ENCODE data around the gene PDZD8. TPM values are rescaled to one million over a fixed set of nuclear protein-coding genes. Genes with fewer than 3 reads are reported as not detected.

PDZD8 gene, protein sequence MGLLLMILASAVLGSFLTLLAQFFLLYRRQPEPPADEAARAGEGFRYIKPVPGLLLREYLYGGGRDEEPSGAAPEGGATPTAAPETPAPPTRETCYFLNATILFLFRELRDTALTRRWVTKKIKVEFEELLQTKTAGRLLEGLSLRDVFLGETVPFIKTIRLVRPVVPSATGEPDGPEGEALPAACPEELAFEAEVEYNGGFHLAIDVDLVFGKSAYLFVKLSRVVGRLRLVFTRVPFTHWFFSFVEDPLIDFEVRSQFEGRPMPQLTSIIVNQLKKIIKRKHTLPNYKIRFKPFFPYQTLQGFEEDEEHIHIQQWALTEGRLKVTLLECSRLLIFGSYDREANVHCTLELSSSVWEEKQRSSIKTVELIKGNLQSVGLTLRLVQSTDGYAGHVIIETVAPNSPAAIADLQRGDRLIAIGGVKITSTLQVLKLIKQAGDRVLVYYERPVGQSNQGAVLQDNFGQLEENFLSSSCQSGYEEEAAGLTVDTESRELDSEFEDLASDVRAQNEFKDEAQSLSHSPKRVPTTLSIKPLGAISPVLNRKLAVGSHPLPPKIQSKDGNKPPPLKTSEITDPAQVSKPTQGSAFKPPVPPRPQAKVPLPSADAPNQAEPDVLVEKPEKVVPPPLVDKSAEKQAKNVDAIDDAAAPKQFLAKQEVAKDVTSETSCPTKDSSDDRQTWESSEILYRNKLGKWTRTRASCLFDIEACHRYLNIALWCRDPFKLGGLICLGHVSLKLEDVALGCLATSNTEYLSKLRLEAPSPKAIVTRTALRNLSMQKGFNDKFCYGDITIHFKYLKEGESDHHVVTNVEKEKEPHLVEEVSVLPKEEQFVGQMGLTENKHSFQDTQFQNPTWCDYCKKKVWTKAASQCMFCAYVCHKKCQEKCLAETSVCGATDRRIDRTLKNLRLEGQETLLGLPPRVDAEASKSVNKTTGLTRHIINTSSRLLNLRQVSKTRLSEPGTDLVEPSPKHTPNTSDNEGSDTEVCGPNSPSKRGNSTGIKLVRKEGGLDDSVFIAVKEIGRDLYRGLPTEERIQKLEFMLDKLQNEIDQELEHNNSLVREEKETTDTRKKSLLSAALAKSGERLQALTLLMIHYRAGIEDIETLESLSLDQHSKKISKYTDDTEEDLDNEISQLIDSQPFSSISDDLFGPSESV
- 12.6 and 17.2 TPM in 2 replicates for total RNA-seq

DNA sequence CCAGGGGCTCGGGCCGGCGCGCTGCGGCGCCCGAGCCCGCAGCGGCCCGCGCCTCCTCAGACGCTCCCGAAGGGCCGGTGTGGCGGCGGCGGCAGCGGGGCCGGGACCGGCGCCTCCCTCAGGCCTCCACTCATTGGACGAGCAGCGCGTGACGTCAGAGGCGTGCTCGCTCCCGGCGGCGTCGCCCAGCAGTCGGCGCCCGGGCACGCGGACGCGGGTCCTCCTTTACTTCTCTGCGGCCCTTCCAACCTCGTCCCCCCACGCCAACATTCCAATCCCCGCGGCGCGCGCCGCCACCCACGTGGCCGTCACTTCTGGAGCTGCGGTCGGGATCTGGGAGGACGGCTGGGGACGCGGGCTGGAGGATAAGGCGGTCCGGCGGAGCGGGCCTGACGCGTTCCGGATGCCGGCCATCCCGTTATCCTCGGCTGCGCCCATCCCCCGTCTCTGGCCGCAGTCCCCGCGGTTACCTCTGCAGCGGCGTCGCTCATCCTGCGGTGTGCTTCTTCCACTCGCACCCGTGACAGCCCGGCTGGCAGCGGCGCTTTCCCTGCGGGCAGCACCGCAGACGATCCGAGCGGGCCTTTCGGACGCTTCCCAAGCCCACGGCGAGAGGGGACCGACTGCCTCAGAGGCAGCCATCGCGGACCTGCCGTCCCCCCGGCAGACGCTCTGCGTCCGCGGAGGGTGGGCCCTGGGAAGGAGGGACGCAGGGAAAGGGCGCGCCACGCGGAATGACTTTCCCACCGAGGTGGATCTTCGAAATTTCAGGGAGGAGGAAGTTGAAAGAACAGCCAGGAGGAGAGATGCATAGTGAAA is at the start of gene PDZD8:
Gene PDZD8, minus strand, starts transcription at position 81 of the 819 bp plus-strand sequence. CDS start 213 bp downstream, outside the sequence.

DNA sequence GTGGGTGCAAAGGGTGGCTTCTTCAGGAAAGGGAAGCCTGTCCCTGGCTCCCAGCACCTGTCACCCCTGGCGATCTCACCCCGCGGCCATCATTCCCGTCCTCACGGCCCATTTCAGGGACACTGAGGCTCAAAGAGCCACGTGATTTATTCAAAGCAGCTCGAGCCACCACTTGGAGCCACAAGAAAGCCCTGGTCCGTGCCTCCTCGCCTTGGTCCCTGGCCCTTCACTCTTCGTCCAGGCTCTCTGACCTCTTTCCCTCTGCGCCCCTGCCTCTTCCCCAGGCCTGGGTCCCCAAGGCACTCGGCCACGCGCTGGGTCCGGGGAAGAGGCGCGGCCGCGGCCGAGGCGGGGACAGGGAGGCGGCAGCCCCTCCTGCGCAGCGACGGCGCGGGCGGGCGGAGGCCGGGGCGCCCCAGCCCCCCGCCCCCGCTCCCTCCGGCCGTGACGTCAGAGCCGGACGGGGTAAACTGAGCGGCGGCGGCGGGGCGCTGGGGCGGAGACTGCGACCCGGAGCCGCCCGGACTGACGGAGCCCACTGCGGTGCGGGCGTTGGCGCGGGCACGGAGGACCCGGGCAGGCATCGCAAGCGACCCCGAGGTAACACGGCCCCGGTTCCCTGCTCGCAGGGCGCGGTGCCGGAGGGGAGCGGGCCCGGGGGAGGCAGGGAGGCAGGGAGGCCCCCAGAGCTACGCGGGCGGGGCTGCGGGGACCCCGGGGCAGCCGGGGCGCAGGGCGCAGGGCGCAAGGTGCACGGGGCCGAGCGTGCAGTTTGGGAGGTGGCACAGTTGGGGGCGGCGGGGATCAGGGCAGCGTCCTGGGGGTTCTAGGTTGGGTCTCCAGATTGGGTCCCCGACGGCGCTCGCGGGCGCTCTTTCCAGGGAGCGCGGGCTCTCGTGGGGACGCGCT is 134.4 kb downstream of the PDZD8 start, which contains the start of gene SLC18A2:
Gene SLC18A2, plus strand, starts transcription at position 494 of the 909 bp plus-strand sequence. CDS start 580 bp downstream, outside the sequence.

Other genes with a start within 250 kb of the PDZD8 start
- gene VAX1, start 237.2 kb downstream of the PDZD8 start, total RNA-seq: not detected in 2 replicates
- gene KCNK18, start 178.0 kb downstream of the PDZD8 start, total RNA-seq: not detected in 2 replicates
- under 0.01 TPM in 1 of 2 replicates, not detected in the other for gene SLC18A2, start 134.3 kb downstream of the PDZD8 start, total RNA-seq
- gene EMX2, start 167.3 kb upstream of the PDZD8 start, total RNA-seq: not detected in 2 replicates